Neural cell (in vitro differentiated cells): ENCODE data around the gene CPAMD8.

Experiments used
- EP300 ChIP-seq: fragments of 450-650 bp; conservative IDR thresholded peaks from 2 replicates; pipeline ENCODE4 v1.6.1; 2014; ENCODE audit warnings: antibody characterized with exemption, mild to moderate bottlenecking, moderate library complexity; ENCODE audit not compliant: poor library complexity, severe bottlenecking
- EZH2 ChIP-seq: fragments of 200-600, 300-800 bp; shearing (Covaris generic), sonication (generic); IDR thresholded peaks from 2 replicates; pipeline ENCODE4 v1.6.1; 2014; ENCODE audit warnings: antibody characterized with exemption, low read length, borderline replicate concordance, mild to moderate bottlenecking; ENCODE audit not compliant: insufficient read depth, poor library complexity, severe bottlenecking
- MXI1 ChIP-seq: fragments of 450-650 bp; conservative IDR thresholded peaks from 2 replicates; pipeline ENCODE4 v1.6.1; 2014; ENCODE audit warnings: antibody characterized with exemption, mild to moderate bottlenecking; ENCODE audit not compliant: poor library complexity, severe bottlenecking
- POLR2AphosphoS5 ChIP-seq: IDR thresholded peaks from 2 replicates; pipeline ENCODE4 v1.6.1; 2012
- RAD21 ChIP-seq: fragments of 450-650 bp; conservative IDR thresholded peaks from 2 replicates; pipeline ENCODE4 v1.6.1; 2014; ENCODE audit warnings: antibody characterized with exemption, mild to moderate bottlenecking, moderate library complexity
- SMC3 ChIP-seq: fragments of 450-650 bp; conservative IDR thresholded peaks from 2 replicates; pipeline ENCODE4 v1.6.1; 2014; ENCODE audit warnings: antibody characterized with exemption, mild to moderate bottlenecking, moderate library complexity; ENCODE audit not compliant: poor library complexity
- TF ChIP-seq, protein P1 (sequence below): fragments of 450-650 bp; IDR thresholded peaks from 2 replicates; pipeline ENCODE4 v1.5.1; 2014; ENCODE audit warnings: antibody characterized with exemption, mild to moderate bottlenecking, moderate library complexity; ENCODE audit not compliant: poor library complexity, severe bottlenecking
- TF ChIP-seq, protein P2 (sequence below): IDR thresholded peaks from 2 replicates; pipeline ENCODE4 v1.6.1; 2012; ENCODE audit warnings: borderline replicate concordance

DNA sequence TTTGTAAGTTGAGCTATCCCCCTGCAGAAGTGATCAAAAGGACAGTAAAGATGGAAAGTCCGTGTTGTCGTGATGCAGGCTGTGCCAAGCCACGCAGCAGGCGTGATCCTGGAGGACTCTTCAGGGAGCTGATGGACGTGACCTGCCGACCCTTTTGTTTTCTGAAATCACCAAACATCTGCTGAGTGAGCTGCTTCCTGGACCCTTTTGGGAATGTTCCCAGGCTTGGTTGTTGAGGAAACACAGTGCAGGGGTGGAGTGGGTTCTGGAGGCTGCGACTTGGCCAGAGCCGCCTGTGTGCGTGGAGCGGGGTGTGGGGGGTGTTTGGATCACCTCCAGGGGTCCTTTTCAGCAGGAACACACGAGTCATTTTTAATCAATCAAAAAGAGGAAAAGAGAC, 15.4 kb upstream of the CPAMD8 start:
- TF ChIP-seq, protein P1, sequence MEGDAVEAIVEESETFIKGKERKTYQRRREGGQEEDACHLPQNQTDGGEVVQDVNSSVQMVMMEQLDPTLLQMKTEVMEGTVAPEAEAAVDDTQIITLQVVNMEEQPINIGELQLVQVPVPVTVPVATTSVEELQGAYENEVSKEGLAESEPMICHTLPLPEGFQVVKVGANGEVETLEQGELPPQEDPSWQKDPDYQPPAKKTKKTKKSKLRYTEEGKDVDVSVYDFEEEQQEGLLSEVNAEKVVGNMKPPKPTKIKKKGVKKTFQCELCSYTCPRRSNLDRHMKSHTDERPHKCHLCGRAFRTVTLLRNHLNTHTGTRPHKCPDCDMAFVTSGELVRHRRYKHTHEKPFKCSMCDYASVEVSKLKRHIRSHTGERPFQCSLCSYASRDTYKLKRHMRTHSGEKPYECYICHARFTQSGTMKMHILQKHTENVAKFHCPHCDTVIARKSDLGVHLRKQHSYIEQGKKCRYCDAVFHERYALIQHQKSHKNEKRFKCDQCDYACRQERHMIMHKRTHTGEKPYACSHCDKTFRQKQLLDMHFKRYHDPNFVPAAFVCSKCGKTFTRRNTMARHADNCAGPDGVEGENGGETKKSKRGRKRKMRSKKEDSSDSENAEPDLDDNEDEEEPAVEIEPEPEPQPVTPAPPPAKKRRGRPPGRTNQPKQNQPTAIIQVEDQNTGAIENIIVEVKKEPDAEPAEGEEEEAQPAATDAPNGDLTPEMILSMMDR = no peak
- TF ChIP-seq RAD21 = no peak
- TF ChIP-seq SMC3 = no peak
- no peak for TF ChIP-seq EP300
- TF ChIP-seq, protein P2, sequence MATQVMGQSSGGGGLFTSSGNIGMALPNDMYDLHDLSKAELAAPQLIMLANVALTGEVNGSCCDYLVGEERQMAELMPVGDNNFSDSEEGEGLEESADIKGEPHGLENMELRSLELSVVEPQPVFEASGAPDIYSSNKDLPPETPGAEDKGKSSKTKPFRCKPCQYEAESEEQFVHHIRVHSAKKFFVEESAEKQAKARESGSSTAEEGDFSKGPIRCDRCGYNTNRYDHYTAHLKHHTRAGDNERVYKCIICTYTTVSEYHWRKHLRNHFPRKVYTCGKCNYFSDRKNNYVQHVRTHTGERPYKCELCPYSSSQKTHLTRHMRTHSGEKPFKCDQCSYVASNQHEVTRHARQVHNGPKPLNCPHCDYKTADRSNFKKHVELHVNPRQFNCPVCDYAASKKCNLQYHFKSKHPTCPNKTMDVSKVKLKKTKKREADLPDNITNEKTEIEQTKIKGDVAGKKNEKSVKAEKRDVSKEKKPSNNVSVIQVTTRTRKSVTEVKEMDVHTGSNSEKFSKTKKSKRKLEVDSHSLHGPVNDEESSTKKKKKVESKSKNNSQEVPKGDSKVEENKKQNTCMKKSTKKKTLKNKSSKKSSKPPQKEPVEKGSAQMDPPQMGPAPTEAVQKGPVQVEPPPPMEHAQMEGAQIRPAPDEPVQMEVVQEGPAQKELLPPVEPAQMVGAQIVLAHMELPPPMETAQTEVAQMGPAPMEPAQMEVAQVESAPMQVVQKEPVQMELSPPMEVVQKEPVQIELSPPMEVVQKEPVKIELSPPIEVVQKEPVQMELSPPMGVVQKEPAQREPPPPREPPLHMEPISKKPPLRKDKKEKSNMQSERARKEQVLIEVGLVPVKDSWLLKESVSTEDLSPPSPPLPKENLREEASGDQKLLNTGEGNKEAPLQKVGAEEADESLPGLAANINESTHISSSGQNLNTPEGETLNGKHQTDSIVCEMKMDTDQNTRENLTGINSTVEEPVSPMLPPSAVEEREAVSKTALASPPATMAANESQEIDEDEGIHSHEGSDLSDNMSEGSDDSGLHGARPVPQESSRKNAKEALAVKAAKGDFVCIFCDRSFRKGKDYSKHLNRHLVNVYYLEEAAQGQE = no peak
- no peak for TF ChIP-seq EZH2
- no peak for TF ChIP-seq MXI1
- TF ChIP-seq POLR2AphosphoS5 = no peak
